22Rv1 (cell line): ENCODE results near the gene STEAP1B.

Experiments used
- ZFX ChIP-seq: fragments of 450-650 bp; IDR thresholded peaks from 2 replicates; pipeline ENCODE4 v1.6.1; 2017; ENCODE audit warnings: antibody characterized with exemption, borderline replicate concordance
- TF ChIP-seq, protein P1 (sequence below): fragments of 450-650 bp; IDR thresholded peaks from 2 replicates; pipeline ENCODE4 v1.5.1; 2017; ENCODE audit warnings: mild to moderate bottlenecking

DNA sequence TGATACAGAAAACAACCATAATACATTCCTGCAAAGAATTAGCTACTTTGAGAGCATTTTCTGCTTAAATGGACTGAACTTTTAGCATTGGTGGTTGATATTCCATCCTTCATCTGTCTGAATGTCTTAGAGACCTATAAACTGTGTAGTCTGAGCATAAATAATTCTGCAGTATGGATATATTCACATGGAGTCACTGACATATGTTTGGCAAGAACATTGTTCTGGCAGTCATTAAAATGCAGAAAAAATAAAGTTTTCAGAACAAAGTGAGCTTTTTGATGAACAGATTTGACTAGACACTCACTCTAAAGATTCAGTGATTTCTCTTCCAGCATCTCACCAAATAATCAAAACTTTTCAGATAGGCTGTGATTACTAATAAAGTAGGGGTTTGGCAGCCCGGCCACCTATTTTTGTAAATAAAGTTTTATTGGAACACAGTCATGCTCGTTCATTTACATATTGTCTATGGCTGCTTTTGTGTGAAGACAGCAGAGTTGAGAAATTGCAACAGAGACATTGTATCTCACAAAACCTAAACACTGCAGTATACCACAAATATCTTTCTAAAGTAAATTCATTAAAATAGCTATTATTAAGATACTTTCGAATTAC lies 98.9 kb downstream of the STEAP1B start:
- TF ChIP-seq, protein P1, sequence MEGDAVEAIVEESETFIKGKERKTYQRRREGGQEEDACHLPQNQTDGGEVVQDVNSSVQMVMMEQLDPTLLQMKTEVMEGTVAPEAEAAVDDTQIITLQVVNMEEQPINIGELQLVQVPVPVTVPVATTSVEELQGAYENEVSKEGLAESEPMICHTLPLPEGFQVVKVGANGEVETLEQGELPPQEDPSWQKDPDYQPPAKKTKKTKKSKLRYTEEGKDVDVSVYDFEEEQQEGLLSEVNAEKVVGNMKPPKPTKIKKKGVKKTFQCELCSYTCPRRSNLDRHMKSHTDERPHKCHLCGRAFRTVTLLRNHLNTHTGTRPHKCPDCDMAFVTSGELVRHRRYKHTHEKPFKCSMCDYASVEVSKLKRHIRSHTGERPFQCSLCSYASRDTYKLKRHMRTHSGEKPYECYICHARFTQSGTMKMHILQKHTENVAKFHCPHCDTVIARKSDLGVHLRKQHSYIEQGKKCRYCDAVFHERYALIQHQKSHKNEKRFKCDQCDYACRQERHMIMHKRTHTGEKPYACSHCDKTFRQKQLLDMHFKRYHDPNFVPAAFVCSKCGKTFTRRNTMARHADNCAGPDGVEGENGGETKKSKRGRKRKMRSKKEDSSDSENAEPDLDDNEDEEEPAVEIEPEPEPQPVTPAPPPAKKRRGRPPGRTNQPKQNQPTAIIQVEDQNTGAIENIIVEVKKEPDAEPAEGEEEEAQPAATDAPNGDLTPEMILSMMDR: no peak
- TF ChIP-seq ZFX: no peak
